ENCODE results near the gene GATA5. TPM values are rescaled to one million over a fixed set of nuclear protein-coding genes. Genes with fewer than 3 reads are reported as not detected.

Gene GATA5
- total RNA-seq, 1 experiment from 2014 or later: 0.55 TPM

GRCh38 chr20:62511300-62511914 is 35.6 kb upstream of the GATA5 start:
- no peaks in the 10 kb centered on the region for H3K27me3 ChIP-seq (ENCODE audit: control insufficient read depth, insufficient read depth, low read length)
- no peaks in the 10 kb centered on the region for H3K36me3 ChIP-seq (replicated peaks; ENCODE audit: control insufficient read depth, insufficient read depth, low read length)
- DNase-seq: no peak
- H3K4me3 ChIP-seq (ENCODE audit: insufficient read depth, low read depth, low read length): no peak overlapping the region

DNA sequence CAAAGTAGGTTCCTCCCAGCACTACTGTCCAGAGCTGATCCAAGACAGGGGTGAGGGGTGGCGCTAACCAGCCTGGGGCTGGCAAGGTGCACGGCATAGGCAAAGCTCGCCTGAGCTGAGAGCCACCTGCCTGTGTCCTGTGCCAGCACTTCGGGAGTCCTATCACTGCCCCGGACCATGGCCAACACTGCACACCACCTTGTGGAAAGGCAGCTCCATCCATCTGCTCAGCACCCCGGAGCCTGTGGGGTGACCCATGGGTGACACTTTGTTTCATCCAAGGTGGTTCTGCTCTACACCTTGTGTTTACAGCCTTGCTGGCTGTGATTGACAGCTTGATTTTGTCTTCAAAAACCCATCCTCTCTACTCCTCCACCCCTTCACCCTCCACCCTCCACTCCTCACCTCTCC is 32.9 kb upstream of the GATA5 start:
- no peaks in the 10 kb centered on the region for H3K36me3 ChIP-seq (replicated peaks; ENCODE audit: control insufficient read depth, insufficient read depth, low read length)
- H3K27me3 ChIP-seq (ENCODE audit: control insufficient read depth, insufficient read depth, low read length): no peaks in the 10 kb centered on the region
- peak; percentile 73 for DNase-seq
- no peak overlapping the region for H3K4me3 ChIP-seq (ENCODE audit: insufficient read depth, low read depth, low read length)

- Histone ChIP-seq H3K27me3 (ENCODE audit: control insufficient read depth, insufficient read depth, low read length) (no peaks in the 10 kb centered on the region), H3K36me3 (replicated peaks; ENCODE audit: control insufficient read depth, insufficient read depth, low read length) (no peaks in the 10 kb centered on the region), H3K4me3 (ENCODE audit: insufficient read depth, low read depth, low read length) (no peak overlapping the region)
- peak; percentile 72 for DNase-seq
These were observed 32.3 kb upstream of the GATA5 start for GRCh38 chr20:62507991-62508640.

DNA sequence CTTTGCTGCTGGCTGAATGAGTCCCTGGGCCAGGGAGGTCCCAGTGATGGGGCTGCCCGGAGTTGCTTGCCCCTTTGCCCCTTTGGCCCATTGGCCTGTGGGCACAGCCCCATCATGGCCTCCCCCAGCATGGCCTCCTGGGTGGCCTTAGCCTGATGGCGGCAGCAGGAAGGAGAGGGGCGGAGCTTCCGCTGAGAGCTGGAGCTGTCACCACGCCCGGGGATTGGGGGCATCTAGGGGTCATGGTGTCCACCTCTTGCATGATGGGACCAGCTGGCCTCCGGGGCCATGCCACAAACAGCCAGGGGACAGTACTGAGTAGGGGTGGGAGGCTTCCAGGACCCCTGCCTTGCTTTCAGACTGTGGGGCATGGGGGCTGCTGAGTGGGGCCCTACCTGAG is 31.5 kb upstream of the GATA5 start:
- Histone ChIP-seq H3K27me3 (ENCODE audit: control insufficient read depth, insufficient read depth, low read length) (no peaks in the 10 kb centered on the region), H3K36me3 (replicated peaks; ENCODE audit: control insufficient read depth, insufficient read depth, low read length) (no peaks in the 10 kb centered on the region), H3K4me3 (ENCODE audit: insufficient read depth, low read depth, low read length) (no peak overlapping the region)
- DNase-seq: peak; percentile 79

DNA sequence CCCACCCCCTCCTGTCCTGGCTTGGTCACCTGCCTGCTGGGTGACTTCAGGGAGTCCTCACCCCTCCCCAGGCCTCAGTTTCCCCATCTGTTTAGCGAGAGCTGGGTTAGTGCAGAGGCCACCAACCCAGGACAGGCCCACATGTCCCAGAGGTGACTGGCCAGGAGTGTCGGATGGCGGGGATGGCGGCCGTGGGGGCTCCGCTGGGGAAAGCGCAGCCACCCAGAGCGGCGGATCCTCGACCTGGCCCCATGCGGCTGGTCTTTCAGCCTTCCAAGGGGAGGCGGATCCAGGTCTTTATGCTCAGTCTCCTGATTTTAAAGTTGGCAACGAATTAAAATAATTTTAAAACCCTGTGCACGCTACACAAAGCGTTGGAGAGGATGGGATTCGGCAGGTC is 31.0 kb upstream of the GATA5 start:
- no peaks in the 10 kb centered on the region for H3K27me3 ChIP-seq (ENCODE audit: control insufficient read depth, insufficient read depth, low read length)
- H3K4me3 ChIP-seq (ENCODE audit: insufficient read depth, low read depth, low read length): no peak overlapping the region
- no peak for DNase-seq
- no peaks in the 10 kb centered on the region for H3K36me3 ChIP-seq (replicated peaks; ENCODE audit: control insufficient read depth, insufficient read depth, low read length)

DNA sequence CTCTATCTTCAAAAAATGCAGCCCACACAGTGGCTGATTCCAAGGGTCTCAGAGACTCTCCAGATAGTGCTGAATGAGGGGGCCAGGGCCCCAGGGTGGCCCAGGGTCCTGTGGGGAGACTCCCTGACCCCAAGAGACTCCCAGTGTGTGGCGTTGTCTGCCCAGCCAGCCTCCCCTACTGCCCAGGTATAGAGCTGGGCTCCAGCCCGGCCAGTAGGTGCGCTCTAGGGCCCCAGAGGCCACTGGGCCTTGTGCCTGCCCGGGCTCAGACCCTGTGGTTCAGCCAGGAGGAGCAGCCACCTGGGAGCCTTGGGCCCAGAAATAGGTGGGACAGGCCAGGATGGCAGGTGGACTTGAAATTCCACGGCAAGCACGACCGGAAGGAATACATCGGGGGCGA is 30.3 kb upstream of the GATA5 start:
- no peaks in the 10 kb centered on the region for H3K36me3 ChIP-seq (replicated peaks; ENCODE audit: control insufficient read depth, insufficient read depth, low read length)
- H3K4me3 ChIP-seq (ENCODE audit: insufficient read depth, low read depth, low read length): no peak overlapping the region

DNA sequence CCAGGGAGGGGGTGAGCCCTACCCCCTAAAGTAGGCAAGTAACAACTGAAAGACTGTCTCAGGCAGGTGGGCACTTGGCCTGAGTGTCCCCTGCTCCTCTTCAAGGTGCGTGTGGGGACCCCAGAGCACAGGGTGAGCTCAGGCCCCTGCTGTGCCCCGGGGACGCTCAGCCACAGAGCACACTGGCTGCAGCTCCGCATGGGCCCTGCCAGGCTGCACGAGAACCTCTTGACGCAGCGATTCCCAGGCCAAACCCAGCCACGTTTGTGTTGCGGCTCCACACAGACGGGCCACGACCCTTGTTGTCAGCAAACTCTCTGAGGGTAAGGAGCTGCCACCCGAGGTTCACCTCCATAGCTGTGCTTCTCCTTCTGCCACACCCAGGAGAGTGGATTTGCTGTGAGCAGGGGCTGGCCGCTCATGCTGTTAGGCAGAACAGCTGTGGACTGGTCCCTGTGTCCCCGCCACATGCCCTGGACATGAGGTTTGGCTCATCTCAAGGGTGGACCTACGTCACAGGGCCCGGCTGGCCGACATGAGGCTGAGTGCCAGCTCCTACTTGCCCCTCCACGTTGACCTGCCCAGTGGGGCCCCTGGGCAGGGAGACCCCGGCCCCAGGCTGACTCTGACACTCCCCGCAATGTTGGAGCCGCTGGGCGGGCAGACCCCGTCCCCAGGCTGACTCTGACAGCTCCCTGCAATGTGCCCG is 29.7 kb upstream of the GATA5 start:
- Histone ChIP-seq H3K4me3 (ENCODE audit: insufficient read depth, low read depth, low read length) (no peak overlapping the region), H3K36me3 (replicated peaks; ENCODE audit: control insufficient read depth, insufficient read depth, low read length) (no peaks in the 10 kb centered on the region), H3K27me3 (ENCODE audit: control insufficient read depth, insufficient read depth, low read length) (no peaks in the 10 kb centered on the region)
- DNase-seq: no peak

More for the DNA sequence above, 30.3 kb upstream of the GATA5 start:
- H3K27me3 ChIP-seq (ENCODE audit: control insufficient read depth, insufficient read depth, low read length): no peaks in the 10 kb centered on the region
- DNase-seq: peak; percentile 87

DNA sequence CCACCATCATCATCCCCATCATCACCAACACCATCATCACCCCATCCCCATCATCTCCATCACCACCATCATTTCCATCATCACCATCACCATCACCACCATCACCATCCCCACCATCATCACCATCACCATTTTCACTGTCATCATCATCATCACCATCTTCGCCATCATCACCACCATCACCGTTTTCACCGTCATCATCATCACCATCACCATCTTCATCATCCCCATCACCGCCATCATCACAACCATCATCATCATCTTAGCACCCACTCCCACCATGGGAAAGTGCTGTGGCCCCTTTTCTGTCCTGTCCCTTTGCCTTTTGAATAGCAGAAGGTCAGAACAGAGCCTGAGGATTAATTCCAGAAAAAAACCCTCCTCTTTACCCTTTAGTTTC is 28.5 kb upstream of the GATA5 start:
- Histone ChIP-seq H3K4me3 (ENCODE audit: insufficient read depth, low read depth, low read length) (no peak overlapping the region), H3K36me3 (replicated peaks; ENCODE audit: control insufficient read depth, insufficient read depth, low read length) (no peaks in the 10 kb centered on the region), H3K27me3 (ENCODE audit: control insufficient read depth, insufficient read depth, low read length) (no peaks in the 10 kb centered on the region; the same call in 1 of the 2 replicates)
- DNase-seq: no peak

DNA sequence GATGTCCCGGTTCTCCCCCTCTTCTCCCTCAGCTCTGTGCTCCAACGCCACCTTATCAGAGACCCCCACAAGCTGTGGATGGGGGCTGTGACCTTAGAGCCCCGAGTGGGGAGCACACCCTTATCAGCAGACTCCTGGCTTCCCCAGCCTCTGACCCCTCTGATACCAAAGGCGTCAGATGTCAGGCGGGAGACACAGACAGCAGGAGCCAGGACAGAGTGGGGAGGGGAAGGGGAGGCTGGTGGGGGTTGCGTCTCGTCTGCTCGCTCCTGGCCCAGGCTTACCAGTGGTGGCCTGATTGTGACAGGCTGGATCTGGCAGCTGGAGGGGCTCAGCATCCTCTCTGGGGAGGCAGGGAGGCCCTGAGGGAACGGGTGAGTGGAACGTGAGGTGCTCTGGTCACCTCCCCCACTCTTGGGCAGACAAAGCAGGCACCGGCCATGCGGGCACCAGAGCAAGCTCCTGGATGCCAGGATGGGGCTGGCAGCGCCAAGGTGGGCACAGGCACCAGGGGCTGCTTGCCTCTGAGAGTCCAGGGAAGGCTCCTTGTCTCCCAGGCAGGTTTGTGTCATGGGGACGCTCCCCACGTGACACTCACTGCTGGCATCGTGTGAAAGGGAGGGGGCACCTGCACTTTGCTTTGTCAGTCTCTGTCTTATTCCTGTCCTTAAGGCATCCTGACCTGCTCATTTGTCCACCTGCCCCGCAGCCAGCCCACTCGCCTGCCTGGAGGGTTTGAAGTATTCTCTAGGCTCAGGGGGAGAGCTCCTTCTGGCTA is 27.8 kb upstream of the GATA5 start:
- DNase-seq: no peak
- Histone ChIP-seq H3K4me3 (ENCODE audit: insufficient read depth, low read depth, low read length) (no peak overlapping the region), H3K36me3 (replicated peaks; ENCODE audit: control insufficient read depth, insufficient read depth, low read length) (no peaks in the 10 kb centered on the region), H3K27me3 (ENCODE audit: control insufficient read depth, insufficient read depth, low read length) (no peaks in the 10 kb centered on the region; the same call in 1 of the 2 replicates)

DNA sequence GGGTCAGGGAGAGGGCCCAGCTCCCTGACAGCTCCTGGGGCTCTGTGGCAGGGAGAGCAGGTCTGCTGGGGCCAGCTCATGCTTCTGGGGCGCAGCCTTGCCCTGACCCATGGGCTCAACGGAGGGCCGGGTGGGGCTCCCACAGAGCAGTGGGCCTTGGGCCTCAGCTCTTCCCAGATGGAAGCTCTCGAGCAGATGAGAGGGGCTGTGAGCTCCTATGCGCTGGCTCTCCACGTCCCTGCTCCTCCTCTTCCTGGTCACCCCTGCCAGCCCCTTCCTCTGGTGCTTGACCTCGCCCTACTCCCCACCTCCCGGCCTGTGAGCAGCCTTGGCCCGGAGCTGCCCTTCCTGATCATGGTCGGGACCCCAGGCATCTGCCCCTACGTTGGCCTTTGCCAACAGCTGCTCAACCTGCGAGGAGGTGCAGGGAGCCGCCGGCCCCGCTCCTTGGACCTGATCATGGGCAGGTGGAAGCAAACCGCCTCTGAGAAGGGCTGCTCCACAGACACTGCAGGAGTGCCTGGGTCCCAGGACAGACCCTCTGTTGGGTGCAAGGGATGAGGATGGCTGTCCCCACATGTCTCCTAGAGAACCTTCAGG is 26.8 kb upstream of the GATA5 start:
- H3K36me3 ChIP-seq (replicated peaks; ENCODE audit: control insufficient read depth, insufficient read depth, low read length): no peaks in the 10 kb centered on the region
- no peak for DNase-seq
- no peak overlapping the region for H3K4me3 ChIP-seq (ENCODE audit: insufficient read depth, low read depth, low read length)
- H3K27me3 ChIP-seq (ENCODE audit: control insufficient read depth, insufficient read depth, low read length): no peaks in the 10 kb centered on the region; the same call in 1 of the 2 replicates

- no peaks in the 10 kb centered on the region; the same call in 1 of the 2 replicates for H3K27me3 ChIP-seq (ENCODE audit: control insufficient read depth, insufficient read depth, low read length)
- H3K4me3 ChIP-seq (ENCODE audit: insufficient read depth, low read depth, low read length): no peak overlapping the region
- DNase-seq: no peak
- no peaks in the 10 kb centered on the region for H3K36me3 ChIP-seq (replicated peaks; ENCODE audit: control insufficient read depth, insufficient read depth, low read length)
These were observed 26.2 kb upstream of the GATA5 start for GRCh38 chr20:62501801-62502495.

GRCh38 chr20:62500237-62500864 is 24.6 kb upstream of the GATA5 start:
- Histone ChIP-seq H3K4me3 (ENCODE audit: insufficient read depth, low read depth, low read length) (no peak overlapping the region), H3K27me3 (ENCODE audit: control insufficient read depth, insufficient read depth, low read length) (no peaks in the 10 kb centered on the region; the same call in 1 of the 2 replicates), H3K36me3 (replicated peaks; ENCODE audit: control insufficient read depth, insufficient read depth, low read length) (no peaks in the 10 kb centered on the region)
- peak; percentile 96 for DNase-seq

GRCh38 chr20:62499758-62500236 is 24.0 kb upstream of the GATA5 start:
- DNase-seq: peak; percentile 74
- H3K36me3 ChIP-seq (replicated peaks; ENCODE audit: control insufficient read depth, insufficient read depth, low read length): no peaks in the 10 kb centered on the region
- H3K27me3 ChIP-seq (ENCODE audit: control insufficient read depth, insufficient read depth, low read length): no peaks in the 10 kb centered on the region; the same call in 1 of the 2 replicates
- no peak overlapping the region for H3K4me3 ChIP-seq (ENCODE audit: insufficient read depth, low read depth, low read length)

Data from H7 (cell line).